ENCODE results near the gene DHX38. TPM values are rescaled to one million over a fixed set of nuclear protein-coding genes. Genes with fewer than 3 reads are reported as not detected.

DHX38 gene
- total RNA-seq, 4 donors from 2014 or later = 40.8 to 85.0 (median 50.0) TPM

DNA sequence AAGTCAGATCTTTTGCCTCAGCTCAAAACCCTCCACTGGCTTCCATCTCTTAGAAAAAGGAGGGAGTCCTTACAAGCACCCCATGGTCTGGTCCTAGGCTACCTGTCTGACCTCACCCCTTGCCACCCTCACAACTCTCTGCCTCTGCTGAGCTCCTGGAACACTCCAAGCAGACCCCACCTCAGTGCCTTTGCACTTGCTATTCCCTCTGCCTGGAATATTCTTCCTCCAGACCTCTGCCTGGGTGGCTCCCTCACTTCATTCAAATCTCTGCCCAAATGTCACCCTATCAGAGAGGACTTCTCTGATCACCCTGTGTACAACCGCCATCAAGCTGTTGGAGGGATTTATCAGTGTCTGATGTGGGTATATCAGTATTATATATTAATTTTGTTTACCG lies 40.9 kb downstream of the DHX38 start:
- TF ChIP-seq, protein P1, sequence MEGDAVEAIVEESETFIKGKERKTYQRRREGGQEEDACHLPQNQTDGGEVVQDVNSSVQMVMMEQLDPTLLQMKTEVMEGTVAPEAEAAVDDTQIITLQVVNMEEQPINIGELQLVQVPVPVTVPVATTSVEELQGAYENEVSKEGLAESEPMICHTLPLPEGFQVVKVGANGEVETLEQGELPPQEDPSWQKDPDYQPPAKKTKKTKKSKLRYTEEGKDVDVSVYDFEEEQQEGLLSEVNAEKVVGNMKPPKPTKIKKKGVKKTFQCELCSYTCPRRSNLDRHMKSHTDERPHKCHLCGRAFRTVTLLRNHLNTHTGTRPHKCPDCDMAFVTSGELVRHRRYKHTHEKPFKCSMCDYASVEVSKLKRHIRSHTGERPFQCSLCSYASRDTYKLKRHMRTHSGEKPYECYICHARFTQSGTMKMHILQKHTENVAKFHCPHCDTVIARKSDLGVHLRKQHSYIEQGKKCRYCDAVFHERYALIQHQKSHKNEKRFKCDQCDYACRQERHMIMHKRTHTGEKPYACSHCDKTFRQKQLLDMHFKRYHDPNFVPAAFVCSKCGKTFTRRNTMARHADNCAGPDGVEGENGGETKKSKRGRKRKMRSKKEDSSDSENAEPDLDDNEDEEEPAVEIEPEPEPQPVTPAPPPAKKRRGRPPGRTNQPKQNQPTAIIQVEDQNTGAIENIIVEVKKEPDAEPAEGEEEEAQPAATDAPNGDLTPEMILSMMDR (IDR thresholded peaks at IDR 0.05; ENCODE audit: low read depth) = no peak

DNA sequence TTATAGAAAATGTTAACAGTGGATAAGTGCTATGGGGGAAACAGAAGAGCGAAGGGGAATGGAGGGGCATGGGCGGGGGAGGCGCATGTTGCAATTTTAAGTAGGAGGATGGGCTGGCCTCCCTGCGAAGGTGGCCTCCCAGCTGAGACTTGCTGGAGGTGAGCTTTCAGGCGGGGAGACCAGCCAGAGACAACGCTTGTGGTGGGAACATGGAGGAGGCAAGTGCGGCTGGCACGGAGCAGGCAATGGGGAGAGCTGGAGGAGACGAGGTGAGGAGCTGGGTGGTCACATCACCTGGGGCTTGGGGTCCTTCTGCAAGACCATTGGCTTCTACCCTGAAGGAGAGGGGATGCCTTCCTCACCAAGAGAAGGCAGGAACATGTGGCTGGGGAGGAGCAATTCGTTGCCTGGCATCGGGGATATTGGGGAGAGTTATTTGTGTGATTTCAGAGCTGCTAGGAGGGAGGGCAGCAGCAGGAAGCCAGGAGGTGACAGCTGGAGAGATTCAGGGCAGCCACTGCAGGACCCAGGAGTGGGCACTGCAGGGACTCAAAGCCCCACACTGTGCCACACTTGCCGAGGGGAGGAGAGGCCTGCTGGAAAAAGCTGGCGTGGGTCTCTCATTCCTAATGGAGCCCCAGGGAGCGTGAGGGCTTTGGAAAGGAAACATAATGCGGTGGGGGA lies 43.9 kb downstream of the DHX38 start:
- TF ChIP-seq, protein P1 (IDR thresholded peaks at IDR 0.05; ENCODE audit: low read depth) = no peak

DNA sequence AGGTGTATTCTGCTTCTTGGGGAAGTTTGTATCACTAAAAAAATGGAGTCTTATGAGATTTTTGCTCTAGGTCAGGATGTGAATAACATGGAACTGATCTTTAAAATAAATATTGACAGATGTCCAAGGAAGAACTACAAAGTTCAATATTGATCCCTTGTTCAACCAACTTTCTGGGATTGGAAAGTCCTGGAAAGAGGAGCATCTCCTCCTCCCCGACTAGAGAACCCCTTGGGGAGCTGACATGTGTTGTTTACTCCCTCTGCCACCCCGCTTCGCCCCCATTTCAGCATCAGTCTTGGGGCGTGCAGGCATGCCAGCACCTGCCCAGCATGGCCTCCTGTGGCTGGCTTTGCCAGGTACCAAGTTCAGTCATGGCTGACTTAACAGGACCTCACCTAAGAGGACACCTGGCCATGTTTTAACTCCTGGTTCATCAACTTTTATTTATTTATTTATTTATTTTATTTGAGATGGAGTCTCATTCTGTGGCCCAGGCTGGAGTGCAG lies 44.5 kb downstream of the DHX38 start:
- TF ChIP-seq, protein P1 (IDR thresholded peaks at IDR 0.05; ENCODE audit: low read depth) = no peak

DNA sequence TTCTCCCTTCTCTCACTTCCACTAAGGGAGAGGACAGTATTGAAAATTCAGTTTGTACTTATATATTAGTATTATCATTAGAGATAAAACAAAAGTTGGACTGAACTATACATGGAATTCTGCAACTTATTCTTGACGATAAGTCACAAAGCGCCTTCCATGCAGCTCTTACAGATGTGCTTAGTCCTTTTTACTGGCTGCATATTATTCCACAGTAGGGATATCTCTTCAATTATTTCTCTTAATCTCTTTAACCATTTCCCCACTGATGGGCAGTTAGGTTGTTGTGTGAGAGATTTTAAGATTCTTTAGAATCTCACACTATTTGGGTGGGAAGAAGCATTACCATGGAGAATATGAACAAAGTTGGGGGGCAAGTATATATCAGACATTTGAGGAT lies 46.3 kb downstream of the DHX38 start:
- TF ChIP-seq, protein P1 (IDR thresholded peaks at IDR 0.05; ENCODE audit: low read depth) = no peak

DNA sequence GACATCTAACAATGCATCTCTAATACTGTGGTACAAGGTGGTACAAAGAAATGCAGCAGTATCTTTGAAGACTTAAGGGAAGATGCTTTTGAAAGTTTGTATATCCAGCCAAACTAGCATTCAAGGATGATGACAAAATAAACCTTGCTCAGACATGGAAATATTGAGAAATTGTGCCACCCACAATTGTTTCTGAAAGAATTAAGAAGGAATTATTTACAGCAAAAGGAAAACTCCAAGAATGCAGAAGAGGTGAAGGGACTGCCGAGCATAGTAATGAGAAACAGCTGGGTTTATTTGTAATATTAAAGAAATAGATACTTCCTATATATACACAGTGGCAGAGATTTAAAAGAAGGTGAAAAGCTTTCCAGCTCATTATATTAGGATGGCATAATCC lies 48.8 kb downstream of the DHX38 start:
- TF ChIP-seq, protein P1 (IDR thresholded peaks at IDR 0.05; ENCODE audit: low read depth) = no peak

DNA sequence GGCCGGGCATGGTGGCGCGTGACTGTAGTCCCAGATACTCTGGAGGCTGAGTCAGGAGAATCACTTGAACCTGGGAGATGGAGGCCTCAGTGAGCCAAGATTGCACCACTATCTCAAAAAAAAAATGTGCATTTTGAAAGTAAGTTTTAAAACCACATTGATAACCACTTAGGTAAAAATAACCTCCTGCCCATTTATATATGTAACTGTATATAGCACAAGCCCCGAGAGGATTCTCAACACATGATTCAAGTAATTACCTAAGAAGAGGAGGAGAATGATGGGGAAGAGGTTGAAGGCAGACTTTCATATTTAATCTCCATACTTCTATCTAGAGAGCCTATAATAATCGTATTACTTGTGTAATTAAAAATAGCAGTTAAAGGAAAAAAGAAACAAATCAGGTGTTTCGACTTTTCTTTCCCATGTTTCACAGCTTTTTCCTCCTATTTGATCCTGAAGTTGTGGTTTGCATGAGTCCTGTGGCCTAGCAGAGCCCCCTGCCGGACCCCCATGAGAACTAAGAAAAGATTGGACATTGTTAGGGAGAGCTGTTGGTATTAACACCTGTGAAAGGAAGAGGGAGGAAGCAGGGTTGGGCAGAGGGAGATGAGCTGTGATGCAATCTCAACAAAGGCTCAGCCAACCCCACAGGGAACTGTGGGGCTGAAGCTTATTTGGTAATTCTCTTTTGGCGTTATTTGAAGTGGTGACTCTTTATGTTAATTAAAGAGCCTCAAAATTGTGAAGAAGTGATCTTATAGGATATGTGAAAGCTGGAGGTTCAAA lies 56.2 kb downstream of the DHX38 start:
- TF ChIP-seq, protein P1 (IDR thresholded peaks at IDR 0.05; ENCODE audit: low read depth) = no peak

DNA sequence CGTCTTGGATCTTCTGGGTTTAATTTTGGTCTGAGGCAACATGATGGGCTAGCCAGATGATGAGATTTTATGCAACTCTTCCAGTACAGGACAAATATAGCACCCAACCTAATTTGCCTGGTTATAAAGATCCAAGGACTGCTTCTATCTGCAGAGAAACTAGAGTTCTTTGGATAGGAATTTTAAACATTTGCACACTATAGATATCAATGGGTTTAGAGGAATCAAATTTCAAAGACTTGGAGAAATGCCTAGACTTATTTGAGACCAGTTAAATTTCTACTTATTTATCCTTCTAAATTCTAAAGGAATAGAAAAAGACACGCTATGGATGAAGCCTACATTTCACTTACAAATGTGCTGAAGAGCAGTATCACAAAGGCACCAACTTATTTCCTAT lies 65.7 kb downstream of the DHX38 start:
- TF ChIP-seq, protein P1 (IDR thresholded peaks at IDR 0.05; ENCODE audit: low read depth) = no peak

All from subcutaneous adipose tissue (tissue), 4 donors.